NCI-H187 treated with DMSO at 0.1 percent for 48 hours (cell line): ENCODE results near the gene PON1.

Experiments used
- DNase-seq: peaks from one replicate; lab custom pipeline; 2025; lab: John Stamatoyannopoulos, UW

PON1 gene

DNA sequence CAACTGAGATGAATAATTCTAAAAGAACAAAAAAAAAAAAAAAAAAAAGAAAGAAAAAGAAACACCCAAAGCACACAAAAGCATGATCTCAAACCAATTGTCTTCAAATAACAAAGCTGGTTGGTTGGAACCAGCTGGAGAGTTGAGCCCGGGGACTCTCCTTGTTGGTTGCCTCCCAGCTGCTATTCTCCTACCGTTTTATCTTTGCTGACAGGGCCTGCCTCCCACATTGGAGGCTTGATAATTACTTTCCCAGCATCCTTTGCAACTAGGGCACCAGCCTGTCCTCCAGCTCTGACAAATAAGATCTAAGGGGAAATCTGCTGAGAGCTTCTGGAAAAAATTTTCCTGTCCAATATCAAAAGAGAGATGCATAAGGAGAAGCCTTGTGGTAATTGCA is 6.8 kb downstream of the PON1 start:
- no peak for DNase-seq

DNA sequence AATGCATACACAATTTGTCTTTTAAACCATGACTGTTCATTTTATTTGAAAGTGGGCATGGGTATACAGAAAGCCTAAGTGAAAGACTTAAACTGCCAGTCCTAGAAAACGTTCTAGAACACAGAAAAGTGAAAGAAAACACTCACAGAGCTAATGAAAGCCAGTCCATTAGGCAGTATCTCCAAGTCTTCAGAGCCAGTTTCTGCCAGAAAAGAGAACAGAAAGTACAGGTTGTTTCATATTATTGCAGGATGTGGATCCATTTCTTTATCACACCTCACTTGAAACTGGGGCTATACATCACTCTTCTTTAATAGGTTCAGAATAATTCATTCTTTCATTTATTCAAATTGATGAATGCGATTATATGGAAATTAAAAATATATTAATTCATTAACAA is 7.7 kb downstream of the PON1 start:
- no peak for DNase-seq

DNA sequence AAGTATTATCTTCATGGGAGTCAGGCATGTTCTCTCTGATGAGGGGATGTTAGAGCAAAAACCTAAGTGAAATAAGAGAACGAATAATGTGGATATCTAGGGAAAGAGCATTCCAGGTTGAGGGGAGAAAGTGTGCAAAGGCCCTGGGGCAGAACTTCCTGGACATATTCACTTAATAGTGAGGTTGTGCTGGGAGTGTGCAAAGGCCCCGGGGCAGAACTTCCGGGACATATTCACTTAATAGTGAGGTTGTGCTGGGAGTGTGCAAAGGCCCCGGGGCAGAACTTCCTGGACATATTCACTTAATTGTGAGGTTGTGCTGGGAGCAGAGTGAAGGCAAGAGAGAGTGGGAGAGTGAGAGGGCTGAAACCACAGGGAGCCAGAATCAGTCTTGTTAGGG is 11.8 kb downstream of the PON1 start:
- DNase-seq: no peak

DNA sequence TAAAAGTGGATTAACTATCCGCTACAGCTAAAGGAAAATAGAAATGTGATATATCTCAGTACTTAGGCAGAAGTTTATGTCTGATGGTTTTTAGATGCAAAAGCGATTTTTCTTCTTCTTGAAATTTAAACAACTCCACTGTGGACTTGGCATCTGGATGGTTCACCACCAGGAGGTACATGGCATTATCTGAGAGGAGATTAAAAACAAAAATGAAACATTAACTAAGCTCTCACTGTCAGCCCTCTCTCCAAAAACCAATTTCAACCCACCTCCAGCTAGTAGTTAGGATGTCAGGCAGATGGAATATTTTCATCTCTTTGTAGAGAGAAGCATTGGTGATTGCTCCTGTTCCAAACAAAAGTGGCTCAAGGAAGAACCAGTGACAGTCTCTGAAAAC is 12.9 kb downstream of the PON1 start:
- DNase-seq: no peak

DNA sequence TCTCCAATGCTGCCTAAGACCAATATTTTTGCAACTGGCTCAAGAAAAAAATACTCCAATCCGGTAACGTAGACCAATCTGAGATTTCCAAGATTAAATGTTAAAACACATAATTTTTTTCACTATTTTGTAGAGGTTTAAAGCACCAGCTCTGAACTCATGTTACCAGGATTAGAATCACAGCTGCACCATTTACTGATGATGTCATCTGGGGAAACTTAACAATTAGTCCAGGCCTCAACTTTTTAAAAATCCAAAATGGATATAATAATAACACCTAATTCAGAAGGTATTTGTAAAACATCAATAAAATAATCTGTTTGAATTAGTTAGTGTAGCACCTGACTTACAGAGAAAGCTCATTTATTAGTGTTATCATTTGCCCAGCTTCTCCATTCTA is 14.4 kb downstream of the PON1 start:
- no peak for DNase-seq

DNA sequence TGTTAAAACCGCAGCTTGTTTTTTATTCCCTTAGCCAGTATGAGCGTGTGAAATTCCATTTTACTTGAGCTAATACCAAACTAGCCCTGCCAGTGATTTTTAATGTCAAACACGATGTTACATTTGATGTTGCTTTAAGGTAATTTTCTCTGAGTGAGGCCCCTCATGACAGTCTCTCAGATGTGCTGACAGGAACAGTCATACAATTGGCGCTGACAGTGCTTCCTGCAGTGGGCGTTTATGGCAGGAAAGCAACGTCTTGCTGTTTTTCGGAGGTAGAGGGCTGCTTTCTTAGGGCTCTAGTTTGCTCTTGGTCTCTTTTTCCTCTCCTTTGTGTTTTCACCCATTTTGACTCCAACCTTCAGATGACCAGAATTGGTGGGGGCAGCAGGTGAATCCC is 19.3 kb downstream of the PON1 start:
- DNase-seq: no peak

DNA sequence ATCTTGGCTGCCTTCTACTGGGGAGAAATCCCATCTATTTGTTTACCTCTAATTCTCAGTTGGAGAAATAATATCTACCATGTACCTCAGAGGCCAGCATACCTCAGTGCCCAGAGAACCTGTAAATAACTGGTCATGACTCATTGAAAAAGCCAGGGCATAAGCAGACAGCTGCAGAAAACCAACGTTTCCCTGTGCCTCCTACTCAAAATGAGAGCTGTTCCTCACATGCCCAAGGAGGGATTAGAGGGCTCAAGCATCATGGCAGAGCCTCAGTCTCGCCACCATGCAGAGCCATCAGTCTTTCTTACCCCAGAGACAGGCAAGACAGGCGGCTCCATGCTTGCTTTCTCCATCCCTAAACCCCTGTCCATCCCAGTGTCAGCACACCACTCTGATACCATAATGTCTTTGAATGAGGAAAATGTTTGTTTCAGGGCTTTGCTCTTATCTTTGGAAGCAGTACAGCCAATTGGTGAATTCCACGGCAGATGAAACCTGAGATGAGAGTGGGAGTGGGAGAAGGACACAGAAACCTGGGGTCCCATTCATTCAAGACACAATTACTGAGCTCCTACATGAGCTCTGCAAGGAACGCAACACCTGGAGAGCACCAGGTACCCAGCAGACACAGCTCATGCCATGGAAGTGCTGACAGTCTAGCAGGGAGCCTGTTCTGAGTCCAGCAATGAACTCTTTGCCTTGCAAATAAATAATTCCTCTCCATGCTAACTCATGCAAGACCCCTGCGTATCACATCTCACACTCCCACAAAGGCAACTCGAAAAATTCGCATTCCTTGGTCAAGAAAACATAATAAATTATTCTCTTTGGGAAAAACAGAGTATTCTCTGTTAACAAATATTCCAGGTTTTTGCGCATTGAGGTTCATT is 21.1 kb downstream of the PON1 start:
- no peak for DNase-seq

DNA sequence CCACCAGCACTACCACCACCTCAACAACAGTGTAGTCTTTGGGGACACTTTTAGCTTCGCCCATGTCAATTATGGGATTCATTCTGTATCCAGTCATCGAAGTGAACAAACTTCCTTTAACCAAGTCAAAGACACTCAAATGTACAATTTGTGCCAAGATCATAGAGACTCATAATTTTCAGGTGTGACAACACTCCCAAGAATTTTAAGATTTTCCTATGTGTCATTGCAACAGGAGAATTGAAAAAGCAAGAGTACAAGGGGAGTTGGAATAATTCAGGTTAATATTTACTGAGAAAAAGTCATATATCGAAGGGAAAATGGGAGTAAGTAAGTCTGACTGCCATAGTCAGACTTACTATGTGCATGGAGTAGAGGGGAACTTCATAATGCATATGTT is 26.2 kb downstream of the PON1 start:
- DNase-seq: no peak

DNA sequence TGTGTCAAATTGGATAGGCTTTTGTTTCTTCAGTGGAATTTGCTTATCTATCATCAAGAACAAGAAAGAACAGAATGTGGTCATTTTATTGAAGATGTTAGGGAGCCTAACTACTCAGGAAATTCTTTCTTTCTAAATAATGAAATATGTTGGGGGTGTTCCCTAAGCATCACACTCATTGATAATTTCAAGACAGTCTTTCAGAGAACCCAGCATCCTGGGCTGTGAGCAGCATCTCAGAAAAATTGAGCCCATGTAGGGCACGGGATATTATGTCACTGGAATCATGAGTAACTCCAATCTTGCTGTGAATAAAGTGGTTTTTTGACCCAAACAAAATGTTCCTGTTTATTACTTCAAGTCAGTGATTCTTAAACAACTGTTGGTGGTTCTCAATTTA is 27.3 kb downstream of the PON1 start:
- DNase-seq: no peak

DNA sequence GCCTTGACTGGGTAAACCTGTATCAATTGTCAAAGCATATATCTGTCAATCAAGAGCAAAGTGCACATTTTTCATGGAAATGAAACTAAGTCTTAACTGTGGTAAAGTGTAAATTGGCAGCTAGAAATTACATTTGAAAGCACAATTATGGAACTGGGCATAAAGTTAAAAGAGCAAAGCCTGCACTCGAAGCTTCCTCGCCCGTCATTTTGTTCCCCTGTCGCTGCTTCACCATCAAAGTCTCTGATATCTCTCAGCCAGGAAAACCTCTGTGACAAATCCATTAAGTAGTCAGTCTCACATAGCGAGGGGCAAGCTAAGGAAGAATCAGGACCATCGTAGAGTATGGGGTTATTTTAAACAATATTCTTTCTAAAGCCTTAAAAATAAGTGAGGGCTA is 27.9 kb downstream of the PON1 start:
- no peak for DNase-seq

DNA sequence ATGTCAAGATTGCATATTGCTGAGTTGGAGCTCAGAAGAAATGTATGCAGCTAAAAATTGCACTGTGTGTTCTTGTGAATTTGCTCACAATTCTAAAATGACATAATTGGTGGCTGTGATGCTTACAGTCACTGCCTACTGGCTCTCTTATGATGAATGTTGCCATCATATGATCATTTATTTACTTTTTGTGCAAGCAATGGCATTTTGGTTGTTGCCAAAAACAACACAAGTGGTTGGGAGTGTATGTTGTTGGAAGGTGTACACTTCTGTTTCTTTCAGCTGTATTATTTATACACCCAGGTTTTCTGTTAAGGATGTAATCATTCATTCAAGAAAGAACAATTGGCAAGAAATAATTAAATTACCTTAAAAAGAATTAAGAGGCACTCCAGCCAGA is 28.9 kb downstream of the PON1 start:
- no peak for DNase-seq

DNA sequence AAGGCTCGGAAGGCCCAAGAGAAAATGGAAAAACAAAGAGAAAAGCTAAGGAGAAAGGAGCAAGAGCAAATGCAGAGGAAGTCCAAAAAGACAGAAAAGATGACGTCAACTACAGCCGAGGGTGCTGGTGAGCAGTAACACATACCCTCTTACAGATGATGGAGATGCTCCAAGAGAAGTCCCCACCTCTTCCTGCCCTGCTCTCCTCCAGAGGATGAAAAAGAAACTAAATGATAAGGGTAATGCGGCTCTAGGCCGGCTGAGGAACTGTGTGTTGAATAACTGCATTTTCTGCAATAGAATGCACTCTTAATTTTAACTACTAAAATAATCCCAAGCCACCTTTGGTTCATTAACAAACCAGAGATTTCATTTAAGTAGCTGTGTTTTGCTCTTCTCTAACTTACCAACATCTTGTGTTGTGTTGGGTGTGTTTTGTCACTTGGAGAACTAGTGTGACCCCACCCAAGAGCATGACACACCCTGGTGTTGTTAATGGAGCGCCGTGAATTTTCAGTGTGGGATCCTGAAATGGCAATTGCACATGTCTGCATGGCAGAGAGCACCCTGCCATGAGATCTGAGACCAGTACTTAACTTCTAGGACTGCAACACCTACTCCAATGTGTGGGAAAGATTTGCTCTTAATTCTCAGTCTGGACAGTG is 34.0 kb downstream of the PON1 start:
- DNase-seq: no peak

DNA sequence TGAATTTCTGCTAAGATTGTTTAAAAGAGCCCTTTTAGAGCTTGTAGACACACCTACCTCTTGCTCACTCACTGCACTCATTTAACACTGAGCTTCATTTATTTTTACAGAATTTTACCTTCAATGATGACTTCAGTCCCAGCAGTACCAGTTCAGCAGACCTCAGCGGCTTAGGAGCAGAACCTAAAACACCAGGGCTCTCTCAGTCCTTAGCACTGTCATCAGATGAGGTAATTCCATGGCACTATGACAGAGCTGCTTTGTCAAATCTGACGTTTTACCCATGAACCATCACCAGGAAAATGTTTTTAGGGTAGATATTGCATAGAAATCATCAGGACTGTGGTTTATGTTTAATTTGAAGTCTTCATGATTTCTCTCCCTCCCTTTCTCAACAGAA is 38.2 kb downstream of the PON1 start:
- no peak for DNase-seq

DNA sequence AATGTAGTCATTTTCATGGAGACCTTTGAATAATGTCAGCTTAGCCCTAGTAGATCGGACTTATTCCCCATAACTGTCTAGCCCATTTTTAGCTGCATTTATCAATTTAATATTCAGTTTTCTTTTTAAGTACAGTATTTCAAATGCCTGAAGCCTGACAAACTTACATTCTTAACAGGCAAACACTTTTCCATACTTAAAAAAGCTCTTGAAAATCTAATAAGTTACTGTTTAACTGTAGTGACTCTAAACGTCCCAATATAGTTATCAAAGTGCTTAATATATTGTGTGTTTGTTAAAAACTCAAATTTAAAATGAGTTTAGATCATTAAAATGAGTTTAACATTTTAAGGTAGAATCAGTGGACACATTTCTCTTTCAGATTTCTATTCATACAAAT is 44.9 kb downstream of the PON1 start:
- DNase-seq: no peak

DNA sequence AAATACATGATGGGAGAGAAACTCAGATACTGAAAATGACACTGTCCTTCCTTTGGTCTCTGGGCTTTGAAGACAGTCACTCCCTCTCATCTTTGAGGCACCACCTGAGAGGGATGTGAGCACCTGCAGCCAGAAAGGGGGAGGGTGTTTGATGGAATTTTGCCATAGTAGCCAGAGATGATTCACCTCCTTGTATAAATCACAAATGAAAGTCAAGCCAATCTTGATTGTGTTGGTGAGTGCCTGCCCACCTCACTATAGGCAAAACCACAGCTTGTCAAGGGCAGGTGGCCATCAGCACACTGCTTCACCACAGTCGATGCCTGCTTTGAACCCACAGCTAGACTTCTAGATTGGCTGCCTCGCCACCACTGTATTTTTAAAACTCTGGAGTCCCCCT is 48.2 kb downstream of the PON1 start:
- no peak for DNase-seq

DNA sequence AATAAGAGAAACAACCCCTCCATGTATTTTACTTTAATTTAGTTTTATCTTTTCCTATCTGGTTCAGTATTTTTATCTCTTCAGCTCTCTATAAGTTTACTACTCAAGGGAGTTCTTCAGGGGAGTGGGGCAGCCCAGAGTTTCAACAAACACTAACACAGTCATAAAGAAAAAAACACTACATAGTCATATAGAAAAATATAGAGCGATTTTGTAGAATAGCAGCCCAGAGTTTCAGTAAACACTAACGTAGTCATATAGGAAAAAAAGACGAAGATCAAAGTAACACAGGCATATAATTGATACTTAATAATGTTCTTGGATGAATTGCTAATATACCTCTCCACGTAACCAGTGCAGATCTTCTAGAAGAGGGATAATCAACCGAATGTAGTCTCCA is 54.7 kb downstream of the PON1 start:
- DNase-seq: no peak

DNA sequence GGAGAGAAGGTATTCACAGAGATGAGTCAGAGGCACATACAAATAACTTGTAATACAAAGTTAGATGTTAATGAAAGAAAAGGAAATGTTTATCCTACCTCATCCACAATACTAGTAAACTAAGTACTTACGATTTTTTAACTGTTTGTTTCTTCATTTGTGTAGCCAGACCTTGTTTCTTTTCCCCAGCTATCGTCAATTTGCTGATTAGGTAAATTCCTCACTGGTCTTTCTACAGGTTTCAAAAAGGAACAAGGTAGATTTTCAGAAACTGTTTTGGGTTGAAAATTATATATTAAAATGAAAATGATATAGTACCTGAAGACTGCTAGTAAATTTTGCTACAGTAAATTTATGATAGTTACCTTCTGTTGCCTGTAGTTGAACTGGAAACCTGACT is 56.6 kb downstream of the PON1 start:
- DNase-seq: no peak

DNA sequence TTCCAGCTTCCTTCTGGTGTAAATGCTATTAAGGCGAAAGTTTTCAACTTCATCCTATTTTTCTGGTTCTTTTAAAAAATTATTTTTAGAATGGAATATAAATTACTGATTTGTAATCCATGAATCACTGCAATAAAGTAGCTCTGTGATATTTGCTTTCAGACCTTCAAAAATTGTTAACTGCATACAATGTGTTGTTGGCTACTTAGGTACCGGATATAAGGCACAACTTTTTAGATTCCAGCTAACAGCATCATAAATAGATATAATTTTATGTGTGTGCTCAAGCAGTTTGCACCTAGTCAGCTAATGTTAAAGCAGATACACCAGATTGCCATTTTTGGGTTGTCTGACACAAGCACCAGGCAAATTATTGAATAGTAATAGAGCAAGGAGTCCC is 58.7 kb downstream of the PON1 start:
- DNase-seq: no peak

DNA sequence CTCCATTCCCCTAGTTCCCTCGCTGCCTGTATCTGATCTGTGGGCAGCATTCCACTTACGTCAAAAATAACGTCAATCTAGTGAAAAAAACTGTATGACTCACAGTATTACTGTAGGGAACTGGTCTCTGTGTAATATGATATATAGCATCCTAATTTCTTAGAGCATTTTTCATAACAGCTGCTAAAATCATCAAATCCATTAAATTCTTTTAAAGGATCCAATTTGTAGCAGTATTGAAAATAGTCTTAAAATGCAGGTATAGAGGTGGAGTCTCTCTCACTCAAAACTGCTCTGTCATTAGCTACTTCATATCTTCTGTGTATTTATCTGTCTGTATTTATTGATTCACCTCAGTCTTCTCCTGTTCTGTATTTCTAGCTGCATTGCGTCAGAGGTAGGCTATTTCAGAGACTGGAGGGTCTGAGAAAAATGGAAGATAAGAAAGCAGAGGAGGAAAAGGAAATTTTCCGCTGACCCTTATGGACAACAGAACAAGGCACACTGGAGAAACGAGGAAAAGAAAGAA is 59.9 kb downstream of the PON1 start:
- DNase-seq: no peak

DNA sequence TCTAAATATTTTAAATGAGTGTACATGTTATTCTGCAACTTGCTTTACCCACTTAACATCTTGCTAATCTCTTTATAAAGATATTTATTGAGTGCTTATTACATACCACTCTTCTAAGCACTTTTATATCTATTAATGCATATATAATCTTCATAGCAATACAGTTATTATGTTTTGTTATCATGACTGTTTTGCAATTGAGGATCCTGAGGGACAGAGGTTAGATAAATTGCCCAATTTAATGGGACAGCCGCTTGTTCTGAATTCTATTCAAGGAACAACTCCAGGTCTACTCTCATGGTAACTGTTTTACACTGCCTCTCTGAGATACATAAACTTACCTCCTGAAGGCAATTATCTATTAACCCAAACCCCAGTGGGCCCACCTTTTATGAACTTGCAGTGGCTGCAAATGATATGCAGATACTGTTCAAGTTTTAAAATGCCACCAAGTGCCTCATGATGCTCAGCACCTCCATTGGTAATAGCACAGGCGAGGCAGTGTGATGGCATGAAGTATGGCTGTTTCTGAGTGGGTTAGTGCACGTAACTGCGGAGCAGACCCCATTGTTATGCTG is 60.5 kb downstream of the PON1 start:
- DNase-seq: no peak

DNA sequence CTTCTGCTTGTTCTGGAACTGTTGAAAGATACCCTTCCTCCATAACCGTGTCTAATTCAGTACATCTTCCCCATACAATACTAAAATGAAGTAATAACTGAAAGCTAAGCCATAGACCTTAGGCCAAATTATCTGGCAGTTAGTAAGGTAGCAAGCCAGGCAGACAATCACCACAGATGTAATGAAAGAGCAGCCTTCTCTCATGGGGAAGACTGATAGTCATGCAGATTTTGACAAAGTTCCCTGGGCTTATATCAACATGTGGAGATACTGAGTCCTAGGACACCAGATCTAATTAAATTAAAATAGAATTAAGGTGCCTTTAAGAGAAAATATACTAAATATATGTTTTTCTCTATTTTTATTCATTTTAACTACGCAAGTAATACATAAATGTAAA is 61.5 kb downstream of the PON1 start:
- no peak for DNase-seq

DNA sequence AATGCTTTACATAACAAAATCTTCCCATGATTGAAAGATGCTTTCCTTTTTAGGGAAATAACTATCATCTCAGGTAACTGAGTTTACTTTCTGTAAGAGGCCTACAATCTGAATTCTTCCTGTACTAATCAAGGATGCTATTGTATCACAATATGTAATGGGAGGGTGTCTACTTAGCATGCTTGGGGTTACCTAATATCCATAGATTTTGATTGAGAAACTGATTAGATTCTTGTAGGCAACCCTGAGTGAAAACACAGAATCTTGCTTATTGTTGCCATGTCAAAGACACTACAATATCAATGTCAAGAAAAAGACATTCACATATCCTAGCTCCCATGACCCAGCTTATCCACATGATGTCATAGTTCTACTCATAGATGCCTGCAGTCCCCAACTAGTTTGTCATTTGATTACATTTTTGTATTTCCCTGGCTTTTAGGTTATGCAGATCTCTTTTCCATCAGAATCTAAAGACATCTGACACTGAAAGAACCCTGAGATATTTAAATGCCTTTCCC is 62.4 kb downstream of the PON1 start:
- no peak for DNase-seq

DNA sequence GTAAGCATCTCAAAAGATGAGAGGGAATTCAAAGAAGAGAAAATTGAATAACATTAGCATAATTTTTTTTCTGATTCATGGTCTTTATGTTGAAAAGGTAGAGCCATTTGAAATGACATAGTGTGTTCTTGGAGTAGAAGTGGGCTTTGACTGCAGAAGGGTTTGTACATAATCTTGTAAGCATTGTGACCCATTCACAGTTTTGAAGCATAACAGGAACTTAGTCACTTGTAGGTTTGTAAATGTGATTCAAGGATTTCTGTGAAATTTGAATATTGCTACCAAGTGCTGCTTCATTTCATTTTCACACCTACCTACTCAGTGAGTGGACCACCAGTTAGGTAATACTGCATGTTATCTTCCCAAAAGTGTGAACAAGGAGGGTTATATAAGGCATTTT is 68.6 kb downstream of the PON1 start:
- no peak for DNase-seq
